Measurements from ENCODE around the gene CREB5.
"Not testable (repeated sequence)": the region's sequence is repeated elsewhere in the genome, so short reads cannot be mapped to it uniquely, and the experiment has no call there.

Gene CREB5

GRCh38 chr7:28587211-28587610, 174.9 kb downstream of the CREB5 start:
- DNase-seq: no peak

GRCh38 chr7:28588602-28589001, 176.3 kb downstream of the CREB5 start:
- DNase-seq: no peak

GRCh38 chr7:28591041-28591674, 178.8 kb downstream of the CREB5 start:
- DNase-seq: no peak

- no peak for DNase-seq
Measured at GRCh38 chr7:28591725-28592349, 179.5 kb downstream of the CREB5 start.

GRCh38 chr7:28592861-28593260, 180.5 kb downstream of the CREB5 start:
- no peak for DNase-seq

GRCh38 chr7:28595076-28595475, 182.8 kb downstream of the CREB5 start:
- DNase-seq: no peak

GRCh38 chr7:28595801-28596200, 183.5 kb downstream of the CREB5 start:
- no peak for DNase-seq

GRCh38 chr7:28596245-28596935, 184.1 kb downstream of the CREB5 start:
- no peak for DNase-seq

GRCh38 chr7:28597284-28597683, 185.0 kb downstream of the CREB5 start:
- no peak for DNase-seq

GRCh38 chr7:28598037-28598436, 185.7 kb downstream of the CREB5 start:
- not testable (repeated sequence) for DNase-seq

GRCh38 chr7:28598586-28598985, 186.3 kb downstream of the CREB5 start:
- no peak for DNase-seq

GRCh38 chr7:28599411-28599810, 187.1 kb downstream of the CREB5 start:
- no peak for DNase-seq

GRCh38 chr7:28602282-28602681, 190.0 kb downstream of the CREB5 start:
- DNase-seq: no peak

GRCh38 chr7:28605427-28606085, 193.2 kb downstream of the CREB5 start:
- no peak for DNase-seq

GRCh38 chr7:28606421-28606820, 194.1 kb downstream of the CREB5 start:
- DNase-seq: no peak

GRCh38 chr7:28607855-28608193, 195.5 kb downstream of the CREB5 start:
- no peak for DNase-seq

GRCh38 chr7:28608237-28608656, 195.9 kb downstream of the CREB5 start:
- no peak for DNase-seq

- DNase-seq: no peak
Measured at GRCh38 chr7:28608731-28609130, 196.4 kb downstream of the CREB5 start.

GRCh38 chr7:28609608-28610007, 197.3 kb downstream of the CREB5 start:
- no peak for DNase-seq

GRCh38 chr7:28611399-28611897, 199.1 kb downstream of the CREB5 start:
- not testable (repeated sequence) for DNase-seq

- DNase-seq: no peak
Measured at GRCh38 chr7:28613262-28613661, 200.9 kb downstream of the CREB5 start.

- DNase-seq: no peak
Measured at GRCh38 chr7:28615091-28615490, 202.8 kb downstream of the CREB5 start.

- no peak for DNase-seq
Measured at GRCh38 chr7:28617308-28617880, 205.1 kb downstream of the CREB5 start.
